ENCODE measurements around the gene PIH1D1. TPM values are rescaled to one million over a fixed set of nuclear protein-coding genes. Genes with fewer than 3 reads are reported as not detected.

PIH1D1 gene
- total RNA-seq, 4 donors from 2014 or later: 67.2 to 82.4 (median 72.5) TPM

DNA sequence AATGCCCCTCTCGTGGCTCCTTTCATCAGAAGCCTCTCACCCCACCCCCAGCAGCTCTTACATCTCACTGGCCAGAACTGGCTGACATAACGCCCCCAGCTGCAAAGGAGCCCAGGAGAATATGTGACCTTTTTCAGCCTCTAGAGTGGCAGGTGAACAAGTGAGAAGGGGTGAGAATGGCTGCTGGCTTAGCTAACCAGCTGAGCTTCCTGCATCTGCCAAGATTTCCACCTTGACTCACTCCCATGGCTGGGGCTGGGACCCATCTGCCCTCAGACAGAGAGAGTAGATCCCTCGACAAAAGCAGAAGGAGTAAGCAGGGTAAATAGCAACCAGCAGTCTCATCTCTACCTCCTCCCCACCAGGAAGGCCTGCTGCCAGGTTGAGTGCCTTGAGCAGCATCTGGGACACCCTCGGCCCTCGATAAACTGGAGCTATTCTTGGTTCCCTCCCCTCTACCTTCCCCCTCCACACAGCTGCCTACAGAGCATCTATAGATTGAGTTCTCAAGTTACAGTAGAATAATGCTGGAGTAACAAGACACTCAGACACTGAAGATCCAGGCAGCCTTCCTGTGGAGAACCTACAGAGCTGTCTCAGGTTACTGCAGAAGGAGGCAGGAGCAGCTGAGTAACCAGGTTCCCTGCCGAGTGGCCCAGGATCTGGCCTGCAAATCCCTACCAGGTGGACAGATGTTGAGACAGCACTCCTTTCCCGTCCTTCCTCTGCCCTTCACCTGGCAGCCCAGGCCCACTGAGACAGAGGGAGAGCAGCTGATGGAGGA, 48.0 kb downstream of the PIH1D1 start:
- Histone ChIP-seq H3K4me1 (no peaks in the 10 kb centered on the region), H3K9me3 (no peaks in the 10 kb centered on the region), H3K4me3 (no peak overlapping the region), H3K36me3 (no peaks in the 10 kb centered on the region), H3K27ac (no peak overlapping the region), H3K27me3 (peaks cover 21% of the 10 kb centered on the region)
- no peak for ATAC-seq
- TF ChIP-seq EP300 (IDR thresholded peaks at IDR 0.05) (no peak), POLR2AphosphoS5 (IDR thresholded peaks at IDR 0.05) (no peak), POLR2A (IDR thresholded peaks at IDR 0.05) (no peak)
- TF ChIP-seq, protein P1, sequence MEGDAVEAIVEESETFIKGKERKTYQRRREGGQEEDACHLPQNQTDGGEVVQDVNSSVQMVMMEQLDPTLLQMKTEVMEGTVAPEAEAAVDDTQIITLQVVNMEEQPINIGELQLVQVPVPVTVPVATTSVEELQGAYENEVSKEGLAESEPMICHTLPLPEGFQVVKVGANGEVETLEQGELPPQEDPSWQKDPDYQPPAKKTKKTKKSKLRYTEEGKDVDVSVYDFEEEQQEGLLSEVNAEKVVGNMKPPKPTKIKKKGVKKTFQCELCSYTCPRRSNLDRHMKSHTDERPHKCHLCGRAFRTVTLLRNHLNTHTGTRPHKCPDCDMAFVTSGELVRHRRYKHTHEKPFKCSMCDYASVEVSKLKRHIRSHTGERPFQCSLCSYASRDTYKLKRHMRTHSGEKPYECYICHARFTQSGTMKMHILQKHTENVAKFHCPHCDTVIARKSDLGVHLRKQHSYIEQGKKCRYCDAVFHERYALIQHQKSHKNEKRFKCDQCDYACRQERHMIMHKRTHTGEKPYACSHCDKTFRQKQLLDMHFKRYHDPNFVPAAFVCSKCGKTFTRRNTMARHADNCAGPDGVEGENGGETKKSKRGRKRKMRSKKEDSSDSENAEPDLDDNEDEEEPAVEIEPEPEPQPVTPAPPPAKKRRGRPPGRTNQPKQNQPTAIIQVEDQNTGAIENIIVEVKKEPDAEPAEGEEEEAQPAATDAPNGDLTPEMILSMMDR (IDR thresholded peaks at IDR 0.05): no peak
- 78% methylated on average over 1 of the region's 7 CpGs; no CpG with 5 or more reads in 1 of the 2 donors for WGBS, 2 donors (ENCODE audit: low coverage in 1 of 2)

DNA sequence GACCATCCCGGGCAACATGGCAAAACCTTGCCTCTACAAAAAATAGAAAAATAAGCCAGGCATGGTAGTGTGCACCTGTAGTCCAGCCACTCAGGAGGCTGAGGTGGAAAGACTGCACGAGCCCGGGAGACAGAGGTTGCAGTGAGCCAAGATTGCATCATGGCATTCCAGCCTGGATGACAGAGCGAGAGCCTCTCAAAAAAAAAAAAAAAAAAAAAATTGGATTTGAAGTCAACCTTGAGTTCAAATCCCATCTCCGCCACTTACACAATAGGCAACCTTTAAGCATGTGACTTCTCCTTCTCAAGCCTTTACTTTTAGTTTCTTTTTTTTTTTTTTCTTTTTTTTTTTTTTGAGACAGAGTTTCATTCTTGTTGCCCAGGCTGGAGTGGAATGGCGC, 51.6 kb downstream of the PIH1D1 start:
- peaks cover 34% of the 10 kb centered on the region for H3K27me3 ChIP-seq
- no peak overlapping the region for H3K4me3 ChIP-seq
- no peak overlapping the region for H3K27ac ChIP-seq
- H3K36me3 ChIP-seq: no peaks in the 10 kb centered on the region
- WGBS, 2 donors (ENCODE audit: low coverage in 1 of 2): 53 to 67% methylated on average over 4 to 5 of the region's 6 CpGs
- no peaks in the 10 kb centered on the region for H3K4me1 ChIP-seq
- TF ChIP-seq POLR2A (IDR thresholded peaks at IDR 0.05): no peak
- no peak for TF ChIP-seq EP300 (IDR thresholded peaks at IDR 0.05)
- no peak for TF ChIP-seq POLR2AphosphoS5 (IDR thresholded peaks at IDR 0.05)
- TF ChIP-seq, protein P1 (IDR thresholded peaks at IDR 0.05): no peak
- ATAC-seq: no peak
- H3K9me3 ChIP-seq: no peaks in the 10 kb centered on the region

DNA sequence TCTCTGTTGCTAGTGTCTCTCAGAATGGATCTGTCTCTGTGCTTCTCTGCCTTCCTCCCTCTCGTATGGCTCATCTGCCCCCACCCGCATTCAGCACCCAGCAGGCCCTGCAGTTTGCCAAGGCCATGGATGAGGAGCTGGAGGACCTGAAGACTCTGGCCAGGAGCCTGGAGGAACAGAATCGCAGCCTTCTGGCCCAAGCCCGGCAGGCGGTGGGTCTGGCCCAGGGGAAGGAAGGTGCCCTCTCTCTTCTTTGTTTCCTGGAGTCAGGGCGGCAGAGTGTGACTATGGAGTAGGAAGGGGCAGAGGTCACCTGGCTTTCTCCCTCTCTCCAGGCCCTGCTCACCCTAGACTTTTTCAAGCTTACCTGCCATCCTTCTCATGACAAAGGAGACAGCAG, 52.7 kb downstream of the PIH1D1 start:
- 69% methylated on average over 6 of the region's 6 CpGs; no CpG with 5 or more reads in 1 of the 2 donors for WGBS, 2 donors (ENCODE audit: low coverage in 1 of 2)
- TF ChIP-seq POLR2A (IDR thresholded peaks at IDR 0.05) (no peak), POLR2AphosphoS5 (IDR thresholded peaks at IDR 0.05) (no peak), EP300 (IDR thresholded peaks at IDR 0.05) (no peak)
- H3K4me1 ChIP-seq: no peaks in the 10 kb centered on the region

DNA sequence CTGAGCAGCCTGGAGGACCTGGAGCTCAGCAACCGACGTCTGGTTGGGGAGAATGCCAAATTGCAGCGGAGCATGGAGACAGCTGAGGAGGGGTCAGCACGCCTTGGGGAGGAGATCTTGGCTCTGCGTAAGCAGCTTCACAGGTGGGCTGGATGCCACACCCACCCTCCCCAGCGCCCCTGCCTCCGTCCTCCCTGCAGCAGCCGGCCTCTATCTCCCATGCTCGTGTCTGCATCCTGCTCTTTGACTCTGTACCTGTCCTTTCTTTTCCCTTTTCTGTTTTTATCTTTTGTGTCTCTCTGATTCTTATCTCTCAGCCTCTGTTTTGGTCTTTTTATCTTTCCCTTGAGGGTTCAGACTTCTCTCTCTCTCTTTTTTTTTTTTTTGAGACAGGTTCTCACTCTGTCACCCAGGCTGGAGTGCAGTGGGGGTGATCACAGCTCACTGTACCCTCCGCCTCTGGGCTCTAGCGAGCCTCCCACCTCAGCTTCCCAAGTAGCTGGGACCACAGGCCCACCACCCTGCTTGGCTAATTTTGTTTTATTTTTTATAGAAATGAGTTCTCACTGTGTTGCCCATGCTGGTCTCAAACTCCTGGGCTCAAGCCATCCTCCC, 53.5 kb downstream of the PIH1D1 start:
- TF ChIP-seq POLR2AphosphoS5 (IDR thresholded peaks at IDR 0.05): no peak
- no peak for TF ChIP-seq POLR2A (IDR thresholded peaks at IDR 0.05)
- TF ChIP-seq EP300 (IDR thresholded peaks at IDR 0.05): no peak
- TF ChIP-seq, protein P1 (IDR thresholded peaks at IDR 0.05): no peak
- ATAC-seq: no peak
- WGBS, 2 donors (ENCODE audit: low coverage in 1 of 2): 58 to 67% methylated on average over 7 of the region's 11 CpGs
- H3K36me3 ChIP-seq: no peaks in the 10 kb centered on the region
- no peak overlapping the region for H3K27ac ChIP-seq
- no peaks in the 10 kb centered on the region for H3K4me1 ChIP-seq
- H3K27me3 ChIP-seq: peaks cover 48% of the 10 kb centered on the region
- H3K9me3 ChIP-seq: no peaks in the 10 kb centered on the region
- H3K4me3 ChIP-seq: no peak overlapping the region

More for the DNA sequence above, 52.7 kb downstream of the PIH1D1 start:
- no peaks in the 10 kb centered on the region for H3K9me3 ChIP-seq
- no peak for ATAC-seq
- H3K36me3 ChIP-seq: no peaks in the 10 kb centered on the region
- peaks cover 45% of the 10 kb centered on the region for H3K27me3 ChIP-seq
- H3K4me3 ChIP-seq: no peak overlapping the region
- H3K27ac ChIP-seq: no peak overlapping the region

DNA sequence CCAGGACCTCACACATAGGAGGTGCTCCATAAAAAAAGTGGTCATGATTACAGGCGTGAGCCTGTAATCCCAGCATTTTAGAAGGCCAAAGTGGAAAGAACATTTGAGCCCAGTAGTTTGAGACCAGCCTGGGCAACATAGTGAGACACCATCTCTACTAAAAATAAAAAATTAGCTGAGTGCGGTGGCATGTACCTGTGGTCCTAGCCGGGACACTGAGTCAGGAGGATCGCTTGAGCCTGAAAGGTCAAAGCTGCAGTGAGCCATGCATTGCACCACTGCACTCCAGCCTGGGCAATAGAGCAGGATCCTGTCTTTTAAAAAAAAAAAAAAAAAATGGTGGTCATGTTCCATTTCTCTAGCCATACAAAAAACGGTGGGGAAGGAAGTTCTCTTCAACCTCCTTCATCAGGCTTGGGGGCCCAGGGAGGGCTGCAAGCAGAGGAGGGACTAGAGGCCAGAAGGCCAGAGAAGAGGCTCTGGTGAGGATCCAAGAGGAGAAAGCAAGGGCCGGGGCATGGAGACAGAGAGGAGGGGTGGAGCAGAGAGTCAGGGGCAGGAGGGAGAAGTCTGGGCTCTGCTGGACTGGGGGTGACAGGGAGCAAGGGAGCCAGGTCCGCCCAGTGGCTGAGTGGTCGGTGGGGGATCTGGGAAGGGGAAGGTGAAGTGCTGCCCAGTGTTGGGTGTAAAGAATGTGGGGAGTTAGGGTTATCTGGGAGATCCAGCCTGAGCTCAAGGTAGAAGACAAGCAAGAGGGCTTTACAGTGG, 54.7 kb downstream of the PIH1D1 start:
- Histone ChIP-seq H3K27me3 (peaks cover 50% of the 10 kb centered on the region), H3K9me3 (no peaks in the 10 kb centered on the region), H3K27ac (no peak overlapping the region), H3K4me1 (no peaks in the 10 kb centered on the region), H3K36me3 (no peaks in the 10 kb centered on the region), H3K4me3 (no peak overlapping the region)
- 61% methylated on average over 4 of the region's 8 CpGs; no CpG with 5 or more reads in 1 of the 2 donors for WGBS, 2 donors (ENCODE audit: low coverage in 1 of 2)
- no peak for ATAC-seq
- no peak for TF ChIP-seq POLR2A (IDR thresholded peaks at IDR 0.05)
- no peak for TF ChIP-seq POLR2AphosphoS5 (IDR thresholded peaks at IDR 0.05)
- TF ChIP-seq EP300 (IDR thresholded peaks at IDR 0.05): no peak
- TF ChIP-seq, protein P1 (IDR thresholded peaks at IDR 0.05): no peak
